Heart right ventricle (tissue), 16 donors: ENCODE measurements around the gene DNPH1. TPM values are rescaled to one million over a fixed set of nuclear protein-coding genes. Genes with fewer than 3 reads are reported as not detected.

ENCODE experiments used
- ATAC-seq, 8 donors: fragments of 200-7000 bp; cut with Tn5 transposase; one replicate each; pipeline ENCODE4 v1.9.1; 2020; ENCODE audit warnings: mild to moderate bottlenecking in 8 of 8, moderate library complexity in 8 of 8, moderate number of reproducible peaks in 1 of 8
- DNase-seq, 2 donors: peaks; one replicate each; pipeline ENCODE4 v3.0.0-alpha.2; 2020
- H3K27ac ChIP-seq, 10 donors: fragments of 200-600 bp; sonication (generic) in 2 of 10; one replicate each; pipeline versions ENCODE4 v1.5.0 to v1.8.0; 2020 to 2022; ENCODE audit warnings: mild to moderate bottlenecking in 3 of 10
- H3K27me3 ChIP-seq, 7 donors: fragments of 200-600 bp; one replicate each; pipeline ENCODE4 v1.8.0; 2021 to 2022; ENCODE audit warnings: mild to moderate bottlenecking in 2 of 7
- H3K36me3 ChIP-seq, 9 donors: fragments of 200-600 bp; sonication (generic) in 1 of 9; one replicate each; pipeline versions ENCODE4 v1.5.0 to v1.8.0; 2020 to 2022; ENCODE audit warnings: mild to moderate bottlenecking in 2 of 9
- H3K4me1 ChIP-seq, 9 donors: fragments of 200-600 bp; sonication (generic) in 1 of 9; one replicate each; pipeline versions ENCODE4 v1.5.0 to v1.8.0; 2020 to 2022; ENCODE audit warnings: mild to moderate bottlenecking in 4 of 9
- H3K4me3 ChIP-seq, 10 donors: fragments of 200-600 bp; sonication (generic) in 2 of 10; one replicate each; pipeline versions ENCODE4 v1.5.0 to v1.8.0; 2020 to 2022; ENCODE audit warnings: mild to moderate bottlenecking in 7 of 10, moderate library complexity in 2 of 10
- H3K9me3 ChIP-seq, 11 donors: fragments of 200-600 bp in 10 of 11; sonication (generic) in 2 of 11; one replicate each; pipeline versions ENCODE4 v1.5.0 to v1.8.0; 2013 to 2022; ENCODE audit warnings: mild to moderate bottlenecking in 2 of 11, control low read depth in 1 of 11, moderate library complexity in 1 of 11
- CTCF ChIP-seq, 9 donors: fragments of 200-600 bp; sonication (generic) in 2 of 9; IDR thresholded peaks; one replicate each; pipeline versions ENCODE4 v1.5.0 to v1.8.0; 2021 to 2022; ENCODE audit warnings: antibody characterized with exemption in 9 of 9, mild to moderate bottlenecking in 5 of 9, moderate library complexity in 1 of 9
- WGBS, 2 donors: extraction: QIAGEN DNeasy Blood & Tissue Kit; methylation state at CpG; one replicate each; pipeline ENCODE4 v1.1.7; 2013; ENCODE audit warnings: inconsistent platforms in 1 of 2; 5-methylcytosine and 5-hydroxymethylcytosine counted together
- intact Hi-C, 10 donors: fragments of 100-400 bp; cut with DNase I; formaldehyde crosslinking; loops; one replicate each; pipeline versions ENCODE4 v1.11.1 to v1.14.2; 2022
- polyA plus RNA-seq, 2 donors: library from polyadenylated mRNA; stranded (reverse); fragments of 200-250 nt; gene quantifications; one replicate each; pipeline ENCODE4 v1.2.3, GENCODE V29; 2013
- total RNA-seq, 10 donors: library from RNA; stranded (reverse); fragmentation: NEBNext Ultra II Directional in 3 of 10; extraction: Animal tissue kit (Norgen Biotek cat#: 25700) in 3 of 10; gene quantifications; one replicate each; pipeline versions ENCODE4 v1.2.1 to v1.2.4, GENCODE V29; 2021 to 2023
- donor health status: Arrhythmogenic right ventricular cardiomyopathy.
- donor health status: ischemic (EF 13 %, LVEDD 7.1; RV severe dilation, severe dysfunction).
- donor health status: healthy with polysubstance abuse.
- donor health status: DM: no; HTN: yes; CAD: no.
- donor health status: DM: no; HTN: no; CAD: no.
- donor health status: ischemic (EF 25% LVEDD 6.9; RV normal size, moderate dysfunction).
- donor health status: ischemic (EF 25% LVEDD 5.7; RV mildly dilated, moderate dysfunction).
- donor health status: healthy.
- donor health status: DM: yes; HTN: yes; CAD: no.
- donor health status: Ischemic cardiomyopathy.
- donor health status: ischemic (EF 35%, LVEDD 5.7; RV mildly dilated, moderate dysfunction).
- donor health status: nonischemic (EF 11% LVEDD 7.7; RV severe dilation, severe dysfunction).
- donor health status: DM: yes; HTN: yes; CAD: no.
- donor health status: PGD.
- donor health status: ischemic (EF 29% LVEDD 5.4; RV normal size, mild dysfunction).
- donor health status: nonischemic (EF 23%, LVEDD 6.1; RV moderate dilation, normal function).

Gene DNPH1
- total and polyA plus RNA-seq, 12 donors, result 16.0 to 51.3 (median 26.2) TPM

- H3K27ac ChIP-seq, result peak overlapping the region in 9 of 10 donors; percentile 62 to 84 (median 73)
- peaks cover 0 to 35% (median 9%) of the 10 kb centered on the region in 7 donors for H3K27me3 ChIP-seq
- H3K4me3 ChIP-seq, result no peak overlapping the region
- intact Hi-C loops, result loop anchor here in 8 of 10 donors (2.0 to 10.0 kb wide), 7 partner anchors 61 to 247 kb away; partner anchors contain the start of genes LRRC73 (in 1 of the 8), POLR1C (in 1 of the 8) and YIPF3 (in 1 of the 8)
- no peak for DNase-seq
- H3K36me3 ChIP-seq, result no peaks in the 10 kb centered on the region
- TF ChIP-seq CTCF (IDR thresholded peaks at IDR 0.05), result no peak
- peak in 7 of 8 donors; percentile 2 to 50 (median 39) for ATAC-seq
- H3K4me1 ChIP-seq, result peaks cover 6 to 37% (median 23%) of the 10 kb centered on the region in 9 donors
- WGBS, 2 donors, result 63 to 69% methylated on average over 7 of the region's 7 CpGs
- no peaks in the 10 kb centered on the region for H3K9me3 ChIP-seq
Observed at GRCh38 chr6:43267619-43268354, 38.5 kb upstream of the DNPH1 start.

GRCh38 chr6:43265564-43265963, 36.3 kb upstream of the DNPH1 start:
- H3K27ac ChIP-seq, result no peak overlapping the region
- intact Hi-C loops, result loop anchor here in 7 of 10 donors (2.0 to 10.0 kb wide), 6 partner anchors 67 to 249 kb away; partner anchors contain the start of genes LRRC73 (in 1 of the 7), POLR1C (in 1 of the 7) and YIPF3 (in 1 of the 7)
- no peak overlapping the region for H3K4me3 ChIP-seq
- ATAC-seq (no peak), DNase-seq (no peak)
- no peaks in the 10 kb centered on the region for H3K9me3 ChIP-seq
- no peak for TF ChIP-seq CTCF (IDR thresholded peaks at IDR 0.05)
- peaks cover 0 to 19% (median 9%) of the 10 kb centered on the region in 7 donors for H3K27me3 ChIP-seq
- no peaks in the 10 kb centered on the region for H3K36me3 ChIP-seq
- peaks cover 6 to 32% (median 23%) of the 10 kb centered on the region in 9 donors for H3K4me1 ChIP-seq
- WGBS, 2 donors, result 86 to 88% methylated on average over 6 of the region's 6 CpGs

GRCh38 chr6:43264599-43265145, 35.4 kb upstream of the DNPH1 start:
- no peak overlapping the region for H3K4me3 ChIP-seq
- intact Hi-C loops, result loop anchor here in 9 of 10 donors (2.0 to 10.0 kb wide), 11 partner anchors 63 to 250 kb away; partner anchors contain the start of genes LRRC73 (in 1 of the 9), POLR1C (in 1 of the 9) and YIPF3 (in 1 of the 9)
- H3K4me1 ChIP-seq, result peaks cover 6 to 31% (median 22%) of the 10 kb centered on the region in 9 donors
- WGBS, 2 donors, result 87% methylated on average over 5 of the region's 5 CpGs
- TF ChIP-seq CTCF (IDR thresholded peaks at IDR 0.05), result no peak
- peaks cover 0 to 15% (median 6%) of the 10 kb centered on the region in 7 donors for H3K27me3 ChIP-seq
- H3K36me3 ChIP-seq, result no peaks in the 10 kb centered on the region
- no peak overlapping the region for H3K27ac ChIP-seq
- no peaks in the 10 kb centered on the region for H3K9me3 ChIP-seq
- no peak for DNase-seq
- no peak for ATAC-seq
